NCI-H146 (cell line): ENCODE data around the gene ARHGAP22.

Experiments
- DNase-seq: peaks from one replicate; lab custom pipeline; 2025; lab: John Stamatoyannopoulos, UW

ARHGAP22 gene

DNA sequence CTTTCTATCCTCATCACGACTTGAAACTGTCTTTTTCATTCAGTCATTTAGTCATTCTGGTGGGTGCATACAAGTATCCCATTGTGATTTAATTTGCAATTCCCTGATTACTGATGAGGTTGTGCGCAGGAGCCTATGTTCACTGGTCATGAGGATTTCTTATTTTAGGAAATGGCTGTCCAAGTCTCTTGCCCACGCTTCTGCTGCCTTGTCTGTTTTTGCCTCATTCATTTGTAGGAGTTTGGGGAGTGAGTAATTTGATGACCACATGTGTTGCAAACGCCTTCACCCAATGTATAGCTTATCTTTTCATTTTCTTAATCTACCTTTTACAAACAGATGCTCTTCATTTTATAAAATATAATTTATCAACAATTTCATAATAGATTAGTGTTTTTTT lies 127.3 kb downstream of the ARHGAP22 start:
- no peak for DNase-seq

DNA sequence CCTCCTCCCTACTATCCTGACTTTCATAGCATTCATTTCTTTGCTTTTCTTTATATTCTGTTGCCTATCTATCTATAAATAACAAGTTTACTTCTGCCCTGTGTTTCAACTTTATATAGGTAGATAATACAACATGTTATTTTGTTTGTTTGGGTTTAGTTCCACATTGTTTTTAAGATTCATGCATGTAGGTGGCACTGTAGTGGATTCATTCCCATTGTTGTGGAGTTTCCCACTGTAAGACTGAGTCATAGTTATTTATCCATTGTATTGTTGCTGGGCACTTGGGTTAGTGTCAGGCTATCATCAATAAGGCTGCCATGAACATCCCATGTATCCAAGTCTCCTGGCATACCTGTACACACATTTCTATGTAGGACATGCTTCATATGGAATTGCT lies 127.7 kb downstream of the ARHGAP22 start:
- no peak for DNase-seq

DNA sequence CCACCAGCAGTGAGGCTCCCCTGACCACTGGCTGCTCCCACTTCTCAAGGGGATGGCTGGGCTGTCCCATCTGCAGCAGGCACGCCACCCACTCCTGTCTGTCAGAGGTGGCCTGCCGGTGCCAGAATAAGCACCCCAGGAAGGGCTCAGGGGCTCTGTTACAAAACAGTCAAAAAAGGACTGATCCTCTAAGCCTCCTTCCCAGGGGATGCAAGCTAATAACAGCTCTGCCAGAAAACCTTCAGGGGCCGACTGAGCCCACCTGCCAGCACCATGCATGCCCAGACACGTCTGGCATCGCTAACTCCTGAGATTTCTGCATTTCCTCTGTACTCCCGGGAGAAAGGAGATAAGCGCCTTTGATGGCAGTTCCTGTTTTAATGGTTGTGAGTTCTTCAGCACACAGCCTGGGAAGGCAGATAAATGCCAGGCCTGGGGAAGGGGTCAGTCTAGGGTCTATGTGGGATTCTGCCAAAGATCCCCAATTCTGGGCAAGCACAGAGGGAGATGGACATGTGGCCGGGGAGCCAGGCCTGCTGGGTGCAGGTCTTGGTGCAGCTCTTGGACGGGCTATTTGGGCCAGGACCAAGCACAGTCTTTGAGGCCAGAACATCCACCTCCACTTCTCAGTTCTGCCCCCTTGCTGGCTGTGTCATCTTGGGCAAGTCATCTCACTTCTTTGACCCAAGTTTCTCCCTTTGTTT lies 128.4 kb downstream of the ARHGAP22 start:
- DNase-seq, result peak; percentile 81

DNA sequence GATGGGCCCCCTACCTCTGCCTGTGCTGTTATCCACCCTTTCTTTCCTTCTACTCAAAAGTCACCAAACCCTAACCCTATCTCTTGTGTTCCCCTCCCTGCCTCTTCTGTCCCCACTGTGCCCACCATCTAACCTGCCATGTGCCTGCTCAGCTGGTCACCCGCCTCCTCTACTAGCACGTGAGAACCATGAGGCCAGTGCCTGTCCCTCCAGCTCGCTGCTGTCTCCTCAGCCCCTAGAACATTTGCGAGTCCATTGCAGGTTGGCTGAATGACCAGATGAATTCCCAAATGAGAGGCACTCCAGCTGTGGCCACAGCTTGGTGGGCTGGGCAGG lies 129.0 kb downstream of the ARHGAP22 start:
- DNase-seq, result no peak

DNA sequence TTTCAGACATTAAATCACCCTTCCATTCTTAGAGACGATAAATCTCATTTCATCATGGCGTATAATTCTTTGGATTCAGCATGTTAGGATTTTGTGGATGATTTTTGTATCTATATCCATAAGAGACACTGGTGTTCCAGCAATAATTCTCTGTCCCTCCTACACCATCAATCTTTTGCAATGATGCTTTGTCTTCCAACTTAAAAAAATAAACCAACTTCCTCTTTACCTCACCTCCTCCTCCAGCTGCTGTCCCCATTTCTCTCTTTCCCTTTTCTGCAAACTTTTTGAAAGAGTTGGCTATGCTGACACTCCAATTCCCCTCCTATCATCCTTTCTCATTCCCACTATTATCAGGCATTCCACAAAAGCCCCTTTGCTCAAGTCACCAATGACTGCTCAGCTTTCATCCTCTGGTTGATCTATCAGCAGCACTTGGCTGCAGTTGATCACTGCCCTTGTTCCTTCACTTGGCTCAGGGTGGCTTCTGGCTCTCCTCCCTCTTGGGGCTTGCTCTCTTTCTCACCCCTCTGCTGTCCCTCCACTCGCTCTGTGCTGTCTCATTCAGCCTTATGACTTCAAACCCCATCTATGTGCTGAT lies 130.0 kb downstream of the ARHGAP22 start:
- DNase-seq, result no peak

DNA sequence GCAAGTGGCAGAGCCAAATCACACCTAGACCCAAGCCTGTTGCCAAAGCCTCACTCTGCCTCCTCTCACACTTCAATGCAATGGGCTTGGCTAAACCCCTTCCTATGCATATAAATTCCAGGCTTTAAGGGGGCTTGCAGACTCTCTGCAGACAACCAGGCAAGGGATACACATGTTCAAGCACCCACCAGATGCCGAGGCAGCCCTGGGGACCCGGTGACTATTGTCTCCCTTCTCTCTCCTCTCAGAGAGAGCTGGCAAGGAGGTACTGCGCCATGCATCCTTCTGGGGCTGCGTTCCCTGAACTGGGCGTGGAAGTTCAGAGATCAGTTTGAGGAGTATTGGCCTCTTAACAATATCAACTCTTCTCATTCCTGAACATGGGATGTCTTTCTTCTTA lies 131.2 kb downstream of the ARHGAP22 start:
- no peak for DNase-seq

DNA sequence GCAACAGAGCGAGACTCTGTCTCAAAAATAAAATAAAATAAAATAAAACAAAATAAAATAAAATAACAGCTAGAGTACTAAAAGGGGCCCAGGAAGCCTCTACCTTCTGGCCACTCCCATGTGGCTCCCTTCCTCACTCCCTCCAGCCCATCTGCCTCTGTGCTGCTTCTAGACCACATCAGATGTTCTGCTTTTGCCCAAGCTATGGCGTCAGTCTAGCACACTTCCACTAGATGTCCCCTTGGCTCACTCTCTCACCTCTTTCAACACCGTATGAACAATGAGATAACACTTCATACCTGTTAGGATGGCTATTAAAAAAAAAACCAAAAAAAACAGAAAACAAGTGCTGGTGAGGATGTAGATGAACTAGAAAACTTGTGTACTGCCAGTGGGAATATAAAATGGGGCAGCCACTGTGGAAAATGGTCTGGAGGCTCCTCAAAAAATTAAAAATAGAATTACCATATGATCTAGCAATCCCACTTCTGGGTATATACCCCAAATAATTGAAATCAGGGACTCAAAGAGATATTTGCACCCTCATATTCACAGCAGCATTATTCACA lies 132.3 kb downstream of the ARHGAP22 start:
- DNase-seq, result no peak

DNA sequence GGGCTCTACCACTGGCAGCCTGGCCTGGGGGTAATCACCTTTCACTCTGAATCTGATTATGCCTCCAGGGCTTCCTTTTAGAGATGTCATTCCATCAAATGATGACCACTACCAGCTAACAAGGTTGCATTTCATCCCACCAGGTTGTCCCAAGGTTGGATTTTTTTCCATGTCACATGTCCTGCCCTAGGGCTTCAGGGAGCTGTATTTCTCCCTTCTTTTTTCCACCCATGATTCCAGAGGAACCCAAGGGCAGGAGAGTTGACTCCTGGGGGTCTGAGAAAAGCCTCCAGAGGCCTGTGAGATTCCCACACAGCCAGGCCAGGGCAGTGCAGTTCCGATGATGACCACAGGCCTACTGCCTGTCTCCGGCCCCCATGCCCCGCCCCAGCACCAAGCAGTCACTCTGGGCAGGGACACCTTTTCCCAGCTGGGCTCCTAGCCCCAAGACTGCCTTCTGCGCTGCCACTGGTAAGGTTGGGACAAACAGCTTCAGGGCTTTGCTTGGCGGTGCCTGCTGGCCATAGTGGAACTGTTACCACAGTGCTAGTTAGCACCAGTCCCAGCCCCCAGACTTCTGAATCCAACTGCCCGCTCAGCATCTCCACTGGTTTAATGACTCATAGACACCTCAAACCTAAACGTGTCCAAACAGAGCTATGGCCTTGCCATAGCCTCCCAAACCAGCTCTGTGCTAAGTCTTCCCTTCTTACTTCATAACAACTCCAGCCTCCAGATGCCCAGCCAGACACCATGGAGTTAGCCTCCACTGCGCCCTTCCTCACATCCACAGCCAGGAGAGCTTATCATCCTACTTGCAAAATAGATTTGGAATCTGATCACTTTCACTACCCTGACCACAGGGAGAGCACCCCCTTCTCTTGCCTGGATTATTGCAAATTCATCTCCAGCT lies 133.7 kb downstream of the ARHGAP22 start:
- DNase-seq, result no peak

DNA sequence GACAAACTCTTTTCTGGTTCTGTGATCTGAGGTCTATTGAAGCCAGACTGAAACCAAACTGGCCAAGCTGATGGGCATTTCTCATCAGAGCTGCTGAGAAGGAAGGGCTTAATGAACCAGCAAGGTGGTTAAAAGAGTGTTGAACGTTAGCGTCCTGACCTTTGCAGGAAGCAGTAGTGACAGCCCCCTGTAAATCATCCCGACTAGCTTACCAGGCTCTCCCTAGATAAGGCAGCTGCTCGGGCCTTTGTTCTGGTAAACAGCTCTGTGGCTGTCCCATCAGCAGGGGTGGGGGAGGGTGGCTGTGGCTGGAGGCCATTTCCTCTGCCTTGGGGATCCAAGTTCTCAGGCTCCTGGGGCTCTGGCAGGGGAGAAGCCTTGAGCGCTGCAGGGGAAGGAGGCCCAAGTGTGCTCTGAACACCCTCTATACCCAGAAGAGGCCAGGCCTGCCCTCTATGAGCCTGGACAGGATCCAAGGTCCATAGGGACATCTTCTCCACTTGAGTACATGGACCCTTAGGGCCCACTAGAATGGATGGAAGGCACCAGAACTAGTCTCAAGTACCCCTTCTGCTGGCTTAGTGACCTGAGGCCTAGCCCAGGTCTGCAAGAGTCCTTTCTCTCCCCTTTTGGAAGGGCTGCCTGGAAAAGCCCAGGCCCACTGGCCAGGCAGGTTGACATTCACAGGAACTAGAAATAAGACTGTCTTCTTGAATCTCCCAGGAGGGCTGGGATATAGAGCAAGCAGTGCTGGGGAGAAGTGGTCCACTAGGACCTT lies 134.6 kb downstream of the ARHGAP22 start:
- peak; percentile 74 for DNase-seq

DNA sequence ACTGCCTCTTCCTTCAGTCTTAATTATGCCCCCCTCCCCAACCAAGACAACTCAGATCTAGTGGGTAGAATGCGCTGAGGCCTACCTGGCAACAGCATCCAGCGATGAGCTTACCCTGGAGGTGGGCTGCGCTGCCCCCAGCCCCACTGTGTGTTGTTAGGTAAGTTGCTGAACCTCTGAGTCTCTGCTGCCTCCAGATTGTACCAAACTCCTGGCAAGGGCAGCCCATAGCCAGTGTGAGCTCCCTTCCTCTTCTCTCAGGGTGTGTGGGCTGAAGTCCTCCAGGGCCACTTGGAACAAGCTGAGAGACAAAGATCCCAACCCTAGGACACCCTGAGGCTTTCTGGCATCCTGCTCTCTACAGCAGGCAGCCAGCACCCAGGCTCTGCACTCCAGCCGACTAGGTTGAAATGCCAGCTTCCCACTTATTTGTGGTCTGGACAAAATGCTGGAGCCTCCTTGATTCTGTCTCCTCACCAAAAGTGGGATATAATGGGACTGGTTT lies 135.3 kb downstream of the ARHGAP22 start:
- DNase-seq, result no peak

DNA sequence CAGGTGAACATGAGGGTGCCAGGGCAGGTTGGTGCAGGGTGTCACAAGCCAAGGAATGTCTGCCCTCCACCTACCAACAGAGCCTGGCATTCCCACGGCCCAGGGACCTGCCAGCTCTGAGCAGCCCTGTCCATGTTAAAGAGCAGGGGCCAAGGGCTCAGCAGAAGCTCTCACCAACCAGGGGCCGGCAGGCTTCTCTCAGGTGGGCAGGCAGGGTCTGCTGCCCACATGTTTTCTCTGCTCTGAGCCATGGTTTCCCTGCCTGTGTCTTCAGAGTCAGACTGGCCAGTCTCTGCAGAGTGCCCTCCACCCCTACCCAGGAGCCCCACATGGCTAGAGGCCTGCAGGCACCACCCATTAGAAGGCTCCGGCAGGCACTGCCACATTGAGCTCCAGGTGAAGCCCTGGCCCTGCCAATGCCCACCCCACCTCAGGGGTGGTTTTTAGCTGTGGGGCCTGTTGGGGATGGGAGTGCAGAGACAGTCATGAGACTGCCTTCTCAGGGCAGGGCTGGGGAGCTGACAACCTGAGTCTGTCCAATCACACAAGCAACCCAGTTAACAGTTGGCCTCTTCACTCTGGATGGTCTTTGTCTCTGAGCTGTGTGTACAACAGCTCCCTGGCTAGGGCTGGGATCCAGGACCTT lies 135.9 kb downstream of the ARHGAP22 start:
- DNase-seq, result no peak

DNA sequence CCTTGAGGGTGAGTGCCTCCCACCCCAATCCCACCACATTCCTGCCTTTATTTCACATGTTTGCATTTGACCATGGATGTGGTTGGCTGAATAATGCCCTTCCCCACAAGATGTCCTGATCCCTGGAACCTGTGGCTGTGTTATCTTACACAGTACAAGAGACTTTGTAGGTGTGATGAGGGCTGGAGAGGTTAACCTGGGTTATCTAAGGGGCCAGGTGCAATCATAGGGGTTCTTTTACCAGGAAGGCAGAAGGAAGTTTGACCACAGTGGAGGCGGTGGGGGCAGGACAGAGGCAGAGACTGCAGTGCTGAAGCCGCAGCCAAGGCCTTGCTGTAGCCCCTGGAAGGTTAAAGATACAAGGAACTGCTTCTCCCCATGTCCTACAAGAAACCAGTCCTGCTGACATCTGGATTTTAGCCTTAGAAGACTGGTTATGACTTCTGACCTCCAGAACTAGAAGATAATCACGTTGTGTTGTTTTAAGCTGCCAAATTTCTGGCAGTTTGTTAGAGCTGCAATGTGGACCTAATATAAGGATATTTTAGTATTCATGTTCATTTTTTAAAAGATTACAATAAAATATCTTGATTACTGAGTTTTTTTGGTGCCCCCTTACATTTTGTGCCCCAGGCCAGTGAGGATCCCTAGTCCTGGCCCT lies 136.6 kb downstream of the ARHGAP22 start:
- no peak for DNase-seq

DNA sequence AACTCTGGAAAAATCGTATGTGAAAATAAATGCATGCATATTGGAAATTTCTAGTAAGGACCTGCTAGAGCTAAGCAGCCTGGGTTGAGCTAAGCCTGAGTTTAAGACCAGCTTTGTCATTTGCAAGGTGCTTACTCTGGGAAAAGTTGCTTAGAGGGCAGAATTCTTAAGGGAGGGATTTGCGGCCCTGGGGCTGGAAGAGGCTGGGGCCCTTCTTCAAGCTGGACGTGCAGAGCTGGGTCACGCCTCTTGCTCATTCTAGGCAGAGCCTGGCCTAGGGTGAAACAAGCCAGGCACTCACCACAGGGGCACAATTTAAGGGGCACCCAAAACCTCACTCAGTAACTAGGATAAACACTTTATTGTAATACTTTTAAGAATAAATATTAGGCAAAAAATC lies 137.2 kb downstream of the ARHGAP22 start:
- no peak for DNase-seq

DNA sequence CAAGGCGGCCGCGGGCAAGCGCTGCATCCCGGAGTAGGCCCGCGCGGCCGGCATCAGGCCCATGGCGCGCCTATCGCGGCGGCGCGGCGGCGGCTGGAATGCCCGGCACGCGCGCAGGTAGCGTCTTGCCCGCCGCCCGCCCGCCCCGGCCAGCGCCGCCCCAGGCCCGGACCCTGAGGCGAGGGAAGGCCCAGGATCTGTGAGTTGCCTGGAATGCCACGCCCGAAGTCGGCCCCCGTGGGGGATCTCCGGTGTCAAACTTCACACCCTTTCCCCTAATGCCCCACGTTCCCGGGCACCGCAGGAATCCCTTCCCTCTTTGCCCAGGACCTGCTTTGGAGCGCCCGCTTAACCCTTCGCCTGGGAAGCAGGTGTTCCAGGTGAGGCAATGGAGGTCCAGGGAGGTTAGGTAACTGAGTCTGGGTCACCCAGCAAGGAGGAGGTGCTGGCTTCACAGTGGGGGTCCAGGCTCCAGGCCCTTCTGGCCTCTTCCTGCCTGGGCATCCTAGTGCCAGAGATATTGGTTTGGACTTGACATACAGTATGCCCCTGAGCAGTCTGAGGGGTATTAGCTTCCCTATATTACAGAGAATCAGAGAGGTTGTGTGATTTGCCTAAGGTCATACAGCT lies 138.1 kb downstream of the ARHGAP22 start:
- DNase-seq, result no peak

DNA sequence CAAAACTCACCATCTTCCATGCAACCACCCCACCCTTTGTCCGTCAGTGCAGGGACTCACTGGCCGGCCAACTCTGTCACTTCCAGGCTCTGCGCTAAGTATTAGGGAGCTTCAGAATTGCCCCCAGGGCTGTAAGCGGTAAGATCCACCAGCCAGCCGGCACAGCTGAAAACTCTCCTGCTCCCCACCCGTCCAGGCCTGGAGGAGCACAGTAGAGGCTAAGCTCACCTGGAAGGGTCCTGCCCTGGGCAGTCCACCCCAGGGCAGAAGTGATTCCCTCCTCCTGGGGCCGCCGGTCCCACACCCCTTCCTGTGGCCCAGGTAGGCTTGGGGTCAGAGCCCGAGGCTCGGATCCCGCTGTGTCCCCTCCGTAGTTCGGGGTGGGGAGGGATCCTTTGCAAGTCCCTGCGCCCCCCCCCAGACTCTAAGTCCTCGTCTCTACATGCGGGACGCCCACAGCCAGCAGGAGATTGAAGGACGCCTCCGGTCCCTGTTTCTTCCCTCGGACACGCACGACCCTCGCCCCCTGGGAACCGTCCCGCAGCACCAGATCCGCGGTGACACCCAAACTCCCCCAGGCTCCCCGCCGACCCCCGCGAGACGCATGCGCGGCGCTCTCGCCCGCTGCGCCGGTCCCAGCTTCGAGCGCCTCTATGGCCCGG lies 138.9 kb downstream of the ARHGAP22 start:
- no peak for DNase-seq

DNA sequence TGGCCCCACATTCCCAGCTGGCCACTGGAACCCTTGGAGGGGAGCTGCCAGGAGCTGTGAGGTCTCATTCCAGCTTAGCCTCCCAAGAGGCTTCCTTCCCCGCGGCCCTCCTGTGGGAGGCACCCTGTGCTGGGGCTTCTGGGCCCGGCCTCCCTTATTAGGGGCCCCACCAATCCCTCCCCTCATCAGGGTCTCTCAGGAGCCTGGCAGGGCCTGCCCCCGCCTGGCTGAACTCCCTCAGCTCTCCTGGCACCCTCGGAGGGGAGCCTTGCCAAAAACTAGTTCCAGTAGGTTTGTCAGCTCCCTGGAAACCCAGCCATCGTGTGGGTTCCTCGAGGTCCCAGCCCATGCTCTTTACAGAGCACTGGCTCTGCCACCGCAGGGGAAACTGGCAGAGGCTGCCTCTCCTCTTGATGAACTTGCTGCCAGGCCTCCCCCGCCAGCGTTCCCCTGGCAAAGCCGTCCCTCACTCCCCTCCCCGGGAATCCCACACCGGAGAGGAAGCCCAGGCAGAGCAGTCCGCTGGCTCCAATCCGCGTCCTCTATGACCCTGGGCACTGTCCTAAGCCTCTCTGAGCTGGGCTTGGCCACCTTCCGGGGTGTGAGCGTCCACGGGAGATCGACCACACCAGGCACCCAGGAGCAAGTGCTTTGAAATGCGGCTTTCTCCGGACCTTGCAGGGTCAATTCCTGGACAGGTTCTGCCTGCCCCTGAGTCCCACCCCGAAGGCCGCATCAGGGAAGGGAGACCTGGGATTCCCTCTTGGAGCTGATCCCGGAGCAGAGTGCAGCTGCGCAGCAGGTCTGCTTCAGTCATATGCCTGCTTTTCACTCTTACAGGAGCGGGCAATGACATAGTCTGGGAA lies 139.8 kb downstream of the ARHGAP22 start:
- no peak for DNase-seq

DNA sequence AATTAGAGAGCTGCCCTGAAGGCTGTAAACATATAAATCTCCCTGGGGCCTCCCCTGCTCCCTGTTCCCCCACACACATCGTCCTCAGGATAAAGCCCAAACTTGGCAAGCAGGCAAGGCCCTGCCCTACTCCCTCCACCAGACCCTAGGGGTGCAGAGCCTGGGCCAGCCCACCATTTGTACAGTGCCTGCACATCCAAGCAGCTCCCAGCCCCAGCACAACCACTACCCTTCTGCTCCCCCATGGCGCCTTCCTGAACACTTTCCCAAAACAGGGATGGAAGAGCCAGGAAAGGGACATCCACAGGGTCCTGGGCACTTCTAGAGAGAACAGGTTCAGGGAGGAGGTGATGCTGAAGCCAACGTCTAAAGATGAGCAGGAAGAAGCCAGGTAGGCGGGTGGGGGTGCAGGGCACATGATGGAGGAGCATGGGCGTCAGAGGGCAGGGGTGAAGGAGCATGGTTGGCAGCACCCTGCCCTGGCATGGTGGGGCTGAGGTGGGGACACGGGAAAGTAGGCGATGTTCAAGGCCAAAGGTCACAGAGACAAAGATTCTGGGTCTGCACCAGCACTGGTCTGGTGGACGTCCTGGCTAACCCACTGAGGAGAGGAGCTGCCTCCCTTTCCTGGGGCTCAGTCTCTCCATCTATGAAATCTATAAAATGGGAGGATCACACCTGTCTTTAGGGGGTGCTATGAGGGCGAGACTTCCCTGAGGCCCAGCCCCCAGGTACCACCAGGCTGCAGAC lies 140.6 kb downstream of the ARHGAP22 start:
- DNase-seq, result no peak
